IMR-90 (cell line): ENCODE results near the gene MPST. TPM values are rescaled to one million over a fixed set of nuclear protein-coding genes. Genes with fewer than 3 reads are reported as not detected.

ENCODE experiments used
- ATAC-seq: fragments of 200-7000 bp; cut with Tn5 transposase; 2 replicates; pipeline ENCODE4 v1.9.1; 2020; ENCODE audit warnings: low read depth, mild to moderate bottlenecking, moderate library complexity
- BruUV-seq: library from RNA; stranded (reverse); fragments of 400-500 nt; replicated peaks from 2 replicates; lab custom pipeline; 2021; lab: Mats Ljungman, UMichigan
- CTCF ChIA-PET: fragments of 300-600 bp; formaldehyde crosslinking; extraction: SDS; loops from one replicate; lab custom pipeline; 2021; ENCODE audit warnings: antibody characterized with exemption; lab: Yijun Ruan, JAX
- POLR2A ChIA-PET: fragments of 300-600 bp; sonication (Branson Sonifier 250); formaldehyde crosslinking; loops from one replicate; lab custom pipeline; 2022; ENCODE audit warnings: antibody characterized with exemption; ENCODE audit not compliant: unreplicated experiment; lab: Charles Lee
- DNase-seq: peaks from one replicate; pipeline ENCODE4 v3.0.0; 2013
- H2AFZ ChIP-seq: replicated peaks from 2 replicates; pipeline ENCODE3; 2013; ENCODE audit warnings: low read length, mild to moderate bottlenecking; ENCODE audit not compliant: poor library complexity
- H2AK5ac ChIP-seq: 2 replicates; pipeline ENCODE4 v1.6.1; 2013; ENCODE audit warnings: low read depth, low read length, inconsistent platforms
- H2AK9ac ChIP-seq: replicated peaks from 2 replicates; pipeline ENCODE3; 2013; ENCODE audit warnings: mild to moderate bottlenecking, low read depth, low read length, moderate library complexity; ENCODE audit not compliant: poor library complexity
- H2BK120ac ChIP-seq: 2 replicates; pipeline ENCODE4 v1.6.1; 2013; ENCODE audit warnings: low read depth, low read length, inconsistent platforms
- H2BK15ac ChIP-seq: 3 replicates; pipeline ENCODE4 v1.6.1; 2013; ENCODE audit warnings: low read depth, low read length, inconsistent platforms
- H2BK20ac ChIP-seq: 2 replicates; pipeline ENCODE4 v1.6.1; 2013; ENCODE audit warnings: low read depth, mild to moderate bottlenecking, inconsistent platforms, low read length, moderate library complexity
- H2BK5ac ChIP-seq: 2 replicates; pipeline ENCODE4 v1.6.1; 2013; ENCODE audit warnings: mild to moderate bottlenecking, low read depth, low read length, inconsistent platforms; ENCODE audit not compliant: poor library complexity, severe bottlenecking
- H3K14ac ChIP-seq: replicated peaks from 2 replicates; pipeline ENCODE4 v1.6.1; 2013; ENCODE audit warnings: low read depth, low read length, inconsistent platforms
- H3K18ac ChIP-seq: 2 replicates; pipeline ENCODE4 v1.6.1; 2013; ENCODE audit warnings: low read depth, low read length, control low read depth
- H3K23ac ChIP-seq: 2 replicates; pipeline ENCODE4 v1.6.1; 2013; ENCODE audit warnings: low read depth, low read length, inconsistent platforms
- H3K27ac ChIP-seq: 2 replicates; pipeline ENCODE4 v1.5.1; 2013; ENCODE audit warnings: mild to moderate bottlenecking, control low read depth, low read length; ENCODE audit not compliant: insufficient read depth
- H3K27me3 ChIP-seq: 2 replicates; pipeline ENCODE4 v1.6.1; 2013; ENCODE audit warnings: low read length; ENCODE audit not compliant: control insufficient read depth, insufficient read depth
- H3K36me3 ChIP-seq: 2 replicates; pipeline ENCODE4 v1.6.1; 2013; ENCODE audit warnings: low read length, mixed read lengths; ENCODE audit not compliant: control insufficient read depth, insufficient read depth
- H3K4ac ChIP-seq: 2 replicates; pipeline ENCODE4 v1.6.1; 2013; ENCODE audit warnings: low read depth, low read length, inconsistent platforms
- H3K4me1 ChIP-seq: 2 replicates; pipeline ENCODE4 v1.6.1; 2013; ENCODE audit warnings: low read length, mixed read lengths; ENCODE audit not compliant: control insufficient read depth, insufficient read depth
- H3K4me2 ChIP-seq: 2 replicates; pipeline ENCODE4 v1.6.1; 2013; ENCODE audit warnings: low read depth, mild to moderate bottlenecking, control low read depth, low read length, moderate library complexity
- H3K4me3 ChIP-seq: 2 replicates; pipeline ENCODE4 v1.5.1; 2013; ENCODE audit warnings: low read depth, mild to moderate bottlenecking, control low read depth, low read length, moderate library complexity; ENCODE audit not compliant: insufficient read depth
- H3K56ac ChIP-seq: 2 replicates; pipeline ENCODE4 v1.6.1; 2013; ENCODE audit warnings: low read length, inconsistent platforms; ENCODE audit not compliant: insufficient read depth; ENCODE audit errors: extremely low read depth
- H3K79me1 ChIP-seq, 2 experiments: 2 replicates each; pipeline ENCODE4 v1.6.1; 2013; ENCODE audit warnings: low read length in 2 of 2, inconsistent platforms in 1 of 2, low read depth in 1 of 2
- H3K9ac ChIP-seq: 2 replicates; pipeline ENCODE4 v1.6.1; 2013; ENCODE audit warnings: low read depth, low read length, control low read depth
- H3K9me1 ChIP-seq: 2 replicates; pipeline ENCODE4 v1.6.1; 2013; ENCODE audit warnings: low read length, inconsistent platforms; ENCODE audit not compliant: insufficient read depth
- H3K9me3 ChIP-seq: 2 replicates; pipeline ENCODE4 v1.6.1; 2013; ENCODE audit warnings: low read length; ENCODE audit not compliant: control insufficient read depth, insufficient read depth
- H4K20me1 ChIP-seq: 2 replicates; pipeline ENCODE4 v1.6.1; 2013; ENCODE audit warnings: low read length, inconsistent platforms; ENCODE audit not compliant: insufficient read depth
- H4K5ac ChIP-seq: 2 replicates; pipeline ENCODE4 v1.6.1; 2013; ENCODE audit warnings: mild to moderate bottlenecking, low read depth, low read length, control low read depth
- H4K8ac ChIP-seq, 2 experiments: 2 replicates each; pipeline ENCODE4 v1.6.1; 2013; ENCODE audit warnings: low read depth in 2 of 2, low read length in 2 of 2, control low read depth in 1 of 2, inconsistent platforms in 1 of 2
- H4K91ac ChIP-seq: 2 replicates; pipeline ENCODE4 v1.6.1; 2013; ENCODE audit warnings: low read depth, low read length, inconsistent platforms; ENCODE audit not compliant: insufficient read depth
- BHLHE40 ChIP-seq: fragments of 150-350 bp; IDR thresholded peaks from 2 replicates; pipeline ENCODE4 v1.6.1; 2016; ENCODE audit warnings: mild to moderate bottlenecking, low read depth, low read length
- CHD1 ChIP-seq: IDR thresholded peaks from 2 replicates; pipeline ENCODE4 v1.6.1; 2012; ENCODE audit warnings: low read depth, low read length, improper control_type of control experiment
- ELK1 ChIP-seq: fragments of 150-350 bp; IDR thresholded peaks from 2 replicates; pipeline ENCODE4 v1.6.1; 2016; ENCODE audit warnings: low read depth, mild to moderate bottlenecking, low read length, moderate library complexity, borderline replicate concordance
- FOS ChIP-seq: fragments of 150-350 bp; IDR thresholded peaks from 2 replicates; pipeline ENCODE4 v1.6.1; 2016; ENCODE audit warnings: low read depth, low read length
- MAFK ChIP-seq: IDR thresholded peaks from 2 replicates; pipeline ENCODE4 v1.6.1; 2012; ENCODE audit warnings: low read depth, low read length, improper control_type of control experiment
- MAZ ChIP-seq: IDR thresholded peaks from 2 replicates; pipeline ENCODE4 v1.6.1; 2012; ENCODE audit warnings: low read depth, mild to moderate bottlenecking, low read length, improper control_type of control experiment, moderate library complexity, borderline replicate concordance
- NFE2L2 ChIP-seq: fragments of 150-350 bp; IDR thresholded peaks from 2 replicates; pipeline ENCODE4 v1.6.1; 2016; ENCODE audit warnings: low read depth, mild to moderate bottlenecking, low read length
- POLR2A ChIP-seq: IDR thresholded peaks from 2 replicates; pipeline ENCODE4 v1.6.1; 2012; ENCODE audit warnings: mild to moderate bottlenecking, low read depth, low read length
- RAD21 ChIP-seq: IDR thresholded peaks from 2 replicates; pipeline ENCODE4 v1.6.1; 2012; ENCODE audit warnings: low read length, improper control_type of control experiment
- RCOR1 ChIP-seq: IDR thresholded peaks from 2 replicates; pipeline ENCODE4 v1.6.1; 2012; ENCODE audit warnings: mild to moderate bottlenecking, low read length, improper control_type of control experiment; ENCODE audit not compliant: insufficient replicate concordance
- RFX5 ChIP-seq: IDR thresholded peaks from 2 replicates; pipeline ENCODE4 v1.8.0; 2012; ENCODE audit warnings: low read depth, mild to moderate bottlenecking, low read length, moderate library complexity
- SMC3 ChIP-seq: fragments of 150-350 bp; IDR thresholded peaks from 2 replicates; pipeline ENCODE4 v1.6.1; 2016; ENCODE audit warnings: low read depth, mild to moderate bottlenecking, antibody characterized with exemption, low read length, moderate library complexity
- USF2 ChIP-seq: fragments of 150-350 bp; IDR thresholded peaks from 2 replicates; pipeline ENCODE4 v1.6.1; 2017; ENCODE audit warnings: mild to moderate bottlenecking, antibody characterized with exemption, low read length, low read depth
- WGBS, 2 experiments: methylation state at CpG; one replicate each; pipeline versions ENCODE4 v1.1.5 to v1.1.7; 2013; ENCODE audit warnings: missing lambda C conversion rate in 2 of 2; ENCODE audit not compliant: insufficient read length in 1 of 2; ENCODE audit errors: extremely low coverage in 2 of 2; 5-methylcytosine and 5-hydroxymethylcytosine counted together
- dilution Hi-C: fragments of 300-500 bp; cut with HindIII; formaldehyde crosslinking; loops from one replicate; pipeline ENCODE4 v1.14.3; 2018; ENCODE audit warnings: low sequenced_read_pairs; ENCODE audit not compliant: unreplicated experiment
- in situ Hi-C: fragments of 300-500 bp; cut with MboI; formaldehyde crosslinking; loops from 3 replicates; pipeline ENCODE4 v1.14.3; 2019; ENCODE audit warnings: low sequenced_read_pairs, inconsistent platforms, mixed read lengths
- intact Hi-C: fragments of 100-400 bp; cut with micrococcal nuclease; formaldehyde crosslinking; loops from 2 replicates; pipeline ENCODE4 v1.10.0; 2022
- polyA plus RNA-seq, 3 experiments: library from polyadenylated mRNA; depleted of rRNA; stranded (reverse); fragments of >200 nt; gene quantifications; 2 replicates each; pipeline ENCODE4 v1.2.3, GENCODE V29; 2012; ENCODE audit warnings: low replicate concordance in 1 of 3
- total RNA-seq: library from RNA; depleted of rRNA; stranded (reverse); fragments of >200 nt; gene quantifications from 2 replicates; pipeline ENCODE4 v1.2.3, GENCODE V29; 2012

MPST gene
- total and polyA plus RNA-seq, 2 of the 4 experiments (the other 2 are of a cell fraction) = 19.2 to 43.0 TPM

GRCh38 chr22:36998620-36999351, 20.8 kb upstream of the MPST start (continued):
- no peak for TF ChIP-seq MAZ

- Histone ChIP-seq H2BK120ac (no peak overlapping the region), H3K23ac (no peak overlapping the region), H3K27ac (no peak overlapping the region), H4K5ac (no peak overlapping the region), H2AK9ac (no peak overlapping the region), H4K8ac (no peak overlapping the region), H2BK15ac (no peak overlapping the region), H3K18ac (no peak overlapping the region), H2AK5ac (no peak overlapping the region), H3K4me2 (no peak overlapping the region), H3K4me1 (no peaks in the 10 kb centered on the region), H3K79me1 (no peaks in the 10 kb centered on the region), H4K91ac (no peak overlapping the region), H2BK20ac (no peak overlapping the region), H3K56ac (no peak overlapping the region), H3K4ac (no peak overlapping the region), H2AFZ (no peak overlapping the region), H3K9ac (no peak overlapping the region), H3K14ac (no peak overlapping the region), H3K27me3 (peaks cover 47% of the 10 kb centered on the region), H3K9me3 (peaks cover 3% of the 10 kb centered on the region; the same call in 1 of the 2 replicates), H3K36me3 (no peaks in the 10 kb centered on the region), H3K9me1 (no peaks in the 10 kb centered on the region), H4K20me1 (no peaks in the 10 kb centered on the region; the same call in 1 of the 2 replicates), H3K4me3 (no peak overlapping the region), H2BK5ac (no peak overlapping the region)
- dilution Hi-C loops = no loop called here
- 58% methylated on average over 3 of the region's 4 CpGs; no CpG with 5 or more reads in 1 of the 2 experiments for WGBS, 2 experiments
- ChIA-PET CTCF (interaction anchor here (0.9 kb wide), 1 partner anchor 8 kb away, joined by 3 read pairs; a partner anchor contains a TSS), POLR2A (no interaction called here)
- DNase-seq = no peak
- no TSS peak for BruUV-seq
- no peak for ATAC-seq
- in situ Hi-C loops = no loop called here
- intact Hi-C loops = no loop called here
- TF ChIP-seq USF2 (no peak), RCOR1 (no peak), RAD21 (no peak), MAZ (no peak), ELK1 (no peak), FOS (no peak), NFE2L2 (no peak), POLR2A (no peak), BHLHE40 (no peak), CHD1 (no peak), MAFK (no peak), SMC3 (no peak), RFX5 (no peak)
Measured at GRCh38 chr22:36999463-36999862, 20.1 kb upstream of the MPST start.
